CD4-positive, alpha-beta T cell treated with Interleukin-1 beta for 1 hour (primary cell): ENCODE measurements around the gene GLIPR1L2.

Experiments used
- DNase-seq, 2 donors: peaks; one replicate each; pipeline ENCODE4 v3.0.0-alpha.2; 2020 to 2022

The GLIPR1L2 gene

DNA sequence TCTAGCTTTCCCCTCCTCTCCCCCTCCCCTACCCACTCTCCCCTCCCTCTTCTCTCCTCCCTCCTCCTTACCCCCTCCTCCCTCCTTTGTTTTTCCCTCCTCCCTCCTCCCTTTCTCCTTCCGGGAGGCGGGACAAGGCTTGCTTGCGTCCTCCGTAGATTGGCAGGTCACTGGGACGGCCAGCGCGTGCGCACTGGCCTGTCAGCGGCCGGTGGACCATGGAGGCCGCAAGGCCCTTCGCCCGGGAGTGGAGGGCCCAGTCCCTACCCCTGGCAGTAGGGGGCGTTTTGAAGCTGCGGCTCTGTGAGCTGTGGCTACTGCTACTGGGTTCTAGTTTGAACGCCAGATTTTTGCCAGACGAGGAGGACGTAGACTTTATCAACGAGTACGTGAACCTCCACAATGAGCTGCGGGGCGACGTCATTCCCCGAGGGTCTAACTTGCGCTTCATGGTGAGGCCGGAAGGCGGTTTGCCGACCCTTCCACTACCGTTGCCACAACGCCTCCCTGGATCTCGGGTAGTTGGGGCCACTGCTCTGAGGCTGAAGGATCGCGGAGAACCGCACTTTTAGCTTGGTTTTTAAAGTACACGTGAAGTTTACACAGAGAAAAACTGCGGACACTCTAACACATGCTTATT lies at the start of gene GLIPR1L2:
TSS of gene GLIPR1L2 (plus strand) at position 191 of the 640 bp plus-strand sequence. CDS start at position 219, 28 bp downstream.
- DNase-seq: peak; percentile 95 to 96

DNA sequence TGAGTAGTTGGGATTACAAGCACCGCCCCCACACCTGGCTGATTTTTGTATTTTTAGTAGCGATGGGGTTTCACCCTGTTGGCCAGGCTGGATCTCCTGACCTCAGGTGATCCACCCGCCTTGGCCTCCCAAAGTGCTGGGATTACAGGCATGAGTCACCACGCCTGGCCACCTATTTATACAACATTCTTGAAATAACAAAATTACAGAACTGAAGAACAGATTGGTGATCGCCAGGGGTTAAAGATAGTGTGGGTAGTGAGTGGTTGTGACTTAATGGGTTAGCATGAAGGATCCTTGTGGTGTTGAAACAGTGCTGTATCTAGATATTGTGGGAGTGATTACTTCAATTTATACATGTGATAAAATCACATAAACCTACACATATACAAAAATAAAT lies 49.0 kb upstream of the GLIPR1L2 start:
- DNase-seq: no peak

- DNase-seq: no peak
These were observed 45.4 kb upstream of the GLIPR1L2 start for GRCh38 chr12:75345531-75345930.

- peak in 1 of 2 donors; percentile 9 for DNase-seq
These were observed 44.7 kb upstream of the GLIPR1L2 start for GRCh38 chr12:75346215-75346614.

- no peak for DNase-seq
These were observed 40.9 kb upstream of the GLIPR1L2 start for GRCh38 chr12:75349946-75350345.

DNA sequence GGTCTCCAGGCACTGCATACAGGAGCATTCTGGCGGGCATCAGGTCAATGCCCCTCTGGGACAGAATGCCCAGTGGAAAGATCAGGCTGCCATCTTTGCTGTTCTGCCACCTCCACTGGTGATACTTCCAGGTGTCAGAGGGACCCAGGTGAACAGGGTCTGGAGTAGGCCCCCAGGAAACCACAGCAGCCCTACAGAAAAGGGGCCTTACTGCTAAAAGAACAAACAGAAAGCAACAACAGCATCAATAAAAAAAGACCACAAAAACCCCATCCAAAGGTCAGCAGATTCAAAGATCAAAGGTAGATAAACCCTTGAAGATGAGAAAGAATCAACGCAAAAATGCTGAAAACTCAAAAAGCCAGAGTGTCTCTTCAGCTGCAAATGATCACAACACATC lies 40.5 kb upstream of the GLIPR1L2 start:
- DNase-seq: no peak

DNA sequence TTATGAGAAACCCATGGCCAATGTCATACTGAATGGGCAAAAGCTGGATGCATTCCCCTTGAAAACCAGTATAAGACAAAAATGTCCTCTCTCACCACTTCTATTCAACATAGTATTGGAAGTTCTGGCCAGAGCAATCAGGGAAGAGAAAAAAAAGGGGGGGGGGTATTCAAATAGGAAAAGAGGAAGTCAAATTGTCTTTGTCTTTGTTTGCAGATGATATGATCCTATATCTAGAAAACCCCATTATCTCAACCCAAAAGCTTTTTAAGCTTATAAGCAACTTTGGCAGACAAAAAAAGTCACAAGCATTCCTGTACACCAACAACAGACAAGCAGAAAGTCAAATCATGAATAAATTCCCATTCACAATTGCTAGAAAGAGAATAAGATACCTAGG lies 36.9 kb upstream of the GLIPR1L2 start:
- no peak for DNase-seq

GRCh38 chr12:75360920-75361319 lies 30.0 kb upstream of the GLIPR1L2 start:
- no peak for DNase-seq

DNA sequence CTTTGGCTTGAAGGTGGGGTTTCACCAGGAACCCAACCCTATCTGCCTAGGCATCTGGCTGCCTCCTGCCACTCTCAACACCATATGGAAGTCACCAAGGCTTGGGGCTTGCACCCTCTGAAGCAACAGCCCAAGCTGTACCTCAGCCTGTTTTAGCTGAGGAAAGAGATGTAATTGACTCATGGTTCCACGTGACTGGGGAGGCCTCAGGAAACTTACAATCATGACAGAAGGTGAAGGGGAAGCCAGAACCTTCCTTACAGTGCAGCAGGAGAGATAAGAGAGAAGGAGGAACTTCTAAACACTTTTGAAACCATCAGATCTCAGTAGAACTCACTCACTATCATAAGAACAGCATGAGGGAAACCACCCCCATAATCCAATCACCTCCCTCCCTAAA lies 29.5 kb upstream of the GLIPR1L2 start:
- DNase-seq: no peak

- DNase-seq: no peak
These were observed 26.0 kb upstream of the GLIPR1L2 start for GRCh38 chr12:75364919-75365318.

- no peak for DNase-seq
These were observed 24.3 kb upstream of the GLIPR1L2 start for GRCh38 chr12:75366629-75367028.

- no peak for DNase-seq
These were observed 15.9 kb upstream of the GLIPR1L2 start for GRCh38 chr12:75374971-75375370.

DNA sequence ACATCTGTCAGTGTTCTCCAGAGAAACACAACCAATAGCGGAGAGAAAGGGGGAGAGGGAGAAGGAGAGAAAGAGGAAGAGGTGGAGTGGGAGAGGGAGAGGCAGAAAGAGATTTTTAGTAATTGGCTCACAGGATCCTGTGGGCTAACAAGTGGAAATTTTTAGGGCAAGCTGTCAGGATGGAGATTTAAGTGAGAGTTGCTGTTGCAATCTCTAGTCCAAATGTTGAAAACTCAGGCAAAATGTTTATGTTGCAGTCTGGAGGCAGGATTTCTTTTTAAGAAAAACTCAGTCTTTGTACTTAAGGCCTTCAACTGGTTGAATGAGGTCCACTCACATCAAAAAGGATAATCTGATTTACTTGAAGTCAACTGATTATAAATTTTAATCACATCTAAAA lies 12.5 kb upstream of the GLIPR1L2 start:
- DNase-seq: no peak

DNA sequence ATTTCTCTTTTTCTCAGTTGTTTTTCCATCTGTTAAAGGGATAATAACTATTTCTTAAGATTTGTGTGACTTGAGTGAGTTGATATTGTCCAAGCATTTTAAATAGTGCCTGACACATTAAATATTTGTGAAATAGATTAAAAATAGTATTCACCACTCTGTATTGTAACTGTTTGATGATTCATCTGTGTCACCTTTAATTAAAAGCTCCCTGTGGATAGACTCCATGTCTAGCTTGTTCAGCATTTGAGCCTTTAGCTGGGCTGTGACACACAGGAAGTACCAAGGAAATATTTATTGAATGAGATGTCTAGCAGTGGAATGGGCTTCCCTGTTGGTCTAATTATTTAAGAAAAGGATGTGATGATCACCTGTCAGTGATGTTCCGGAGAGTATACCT lies 1.8 kb upstream of the GLIPR1L2 start:
- DNase-seq: no peak

DNA sequence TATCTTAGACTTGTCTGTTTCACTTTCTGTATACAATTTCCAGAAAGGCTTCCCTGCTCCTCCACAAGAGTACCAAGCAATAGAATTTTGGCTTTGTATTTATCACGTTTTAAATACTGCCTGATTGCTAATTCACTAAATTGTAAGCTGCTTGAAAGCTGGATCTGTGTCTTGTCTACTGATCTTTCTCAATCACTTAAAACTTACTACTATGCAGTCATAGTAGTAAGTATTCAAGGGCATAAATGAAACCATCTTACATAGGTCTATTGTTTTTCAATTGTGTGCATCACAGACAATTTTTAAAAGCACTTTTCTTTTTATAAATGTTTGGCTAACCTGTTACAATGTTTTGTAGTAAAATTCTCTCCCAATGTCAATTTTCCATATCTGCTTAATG lies 1.2 kb upstream of the GLIPR1L2 start:
- no peak for DNase-seq

DNA sequence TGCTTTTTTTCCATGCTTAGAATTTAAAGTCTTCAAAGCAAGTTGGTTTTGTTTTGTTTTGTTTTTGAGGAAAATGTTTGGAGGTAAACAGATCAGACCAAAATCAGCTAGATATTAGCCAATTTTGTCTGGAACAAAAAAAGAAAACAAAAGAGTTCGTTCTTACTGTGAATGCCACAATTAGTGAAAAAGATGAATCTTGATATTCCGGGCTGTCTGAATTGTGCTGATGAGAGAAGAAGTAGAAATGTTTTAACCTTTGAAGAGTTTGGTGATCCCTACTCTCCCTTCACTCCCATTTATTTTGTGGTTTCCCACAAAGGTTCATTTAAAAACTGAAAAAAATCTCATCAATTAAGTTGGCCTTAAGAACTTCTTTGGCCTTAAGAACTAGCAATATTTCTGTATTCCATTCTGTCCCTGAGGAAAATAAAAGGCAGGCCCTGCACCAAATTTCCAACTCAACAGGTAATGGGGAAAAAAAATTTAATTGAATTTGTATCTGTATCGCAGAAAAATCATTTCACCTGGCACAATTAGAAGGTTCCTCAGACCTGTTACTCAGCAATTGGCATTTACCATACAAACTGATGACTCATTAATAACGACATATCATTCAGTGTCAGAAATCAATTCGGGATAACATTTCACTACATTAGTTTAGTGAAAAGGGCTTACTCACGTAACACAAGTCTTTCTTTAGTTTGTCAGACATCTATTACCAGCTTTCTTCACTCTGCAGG lies 562 bp upstream of the GLIPR1L2 start:
- DNase-seq: no peak

GRCh38 chr12:75404231-75404630 lies 13.3 kb downstream of the GLIPR1L2 start:
- DNase-seq: no peak

DNA sequence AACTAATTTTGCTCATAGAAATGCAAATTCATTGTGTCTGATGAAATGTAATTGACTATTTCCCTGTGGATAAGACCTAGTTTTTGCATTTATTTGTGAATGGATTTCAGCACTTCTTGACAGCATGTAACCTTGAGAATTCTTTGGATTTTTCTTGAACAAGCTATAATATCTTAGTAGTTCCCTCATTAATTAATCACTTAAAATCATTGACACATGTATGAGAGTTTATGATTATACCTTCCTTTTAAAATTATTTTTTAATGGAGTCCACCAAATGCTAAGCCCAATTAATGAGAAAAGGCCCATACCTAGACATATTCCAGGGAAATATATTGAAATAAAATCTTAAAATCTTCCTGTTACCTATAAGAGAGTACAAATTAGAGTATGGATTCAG lies 16.8 kb downstream of the GLIPR1L2 start:
- no peak for DNase-seq

- DNase-seq: no peak
These were observed 18.9 kb downstream of the GLIPR1L2 start for GRCh38 chr12:75409830-75410229.

GRCh38 chr12:75414671-75415070 lies 23.8 kb downstream of the GLIPR1L2 start:
- DNase-seq: no peak

- no peak for DNase-seq
These were observed 29.0 kb downstream of the GLIPR1L2 start for GRCh38 chr12:75419841-75420240.

DNA sequence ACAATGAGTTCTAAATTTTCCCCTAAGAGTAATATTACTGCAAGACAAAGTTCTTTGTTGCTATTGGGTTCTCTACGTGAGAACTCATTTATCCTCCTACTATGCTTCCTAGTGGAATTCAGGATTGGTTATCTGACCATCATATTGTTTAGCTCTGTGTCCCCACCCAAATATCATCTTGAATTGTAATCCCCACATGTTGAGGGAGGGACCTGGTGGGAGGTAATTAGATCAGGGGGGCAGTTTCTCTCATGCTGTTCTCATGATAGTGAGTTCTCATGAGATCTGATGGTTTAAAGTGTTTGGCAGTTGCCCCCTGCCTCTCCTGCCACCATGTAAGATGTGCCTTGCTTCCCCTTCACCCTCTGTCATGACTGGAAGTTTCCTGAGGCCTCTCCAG lies 36.6 kb downstream of the GLIPR1L2 start:
- no peak for DNase-seq

DNA sequence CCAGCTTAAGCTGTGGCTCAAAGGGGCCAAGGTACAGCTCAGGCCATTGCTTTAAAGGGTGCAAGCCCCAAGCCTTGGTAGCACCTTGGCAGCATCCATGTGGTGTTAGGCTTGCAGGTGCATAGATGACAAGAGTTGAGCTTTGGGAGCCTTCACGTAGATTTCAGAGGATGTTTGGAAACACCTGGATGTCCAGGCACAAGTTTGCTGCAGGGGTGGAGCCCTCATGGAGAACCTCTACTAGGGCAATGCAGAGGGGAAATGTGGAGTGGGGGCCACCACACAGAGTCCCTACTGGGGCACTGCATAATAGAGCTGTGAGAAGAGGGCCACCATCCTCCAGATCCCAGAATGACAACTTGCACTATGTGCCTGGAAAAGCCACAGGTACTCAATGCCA lies 37.9 kb downstream of the GLIPR1L2 start:
- no peak for DNase-seq

DNA sequence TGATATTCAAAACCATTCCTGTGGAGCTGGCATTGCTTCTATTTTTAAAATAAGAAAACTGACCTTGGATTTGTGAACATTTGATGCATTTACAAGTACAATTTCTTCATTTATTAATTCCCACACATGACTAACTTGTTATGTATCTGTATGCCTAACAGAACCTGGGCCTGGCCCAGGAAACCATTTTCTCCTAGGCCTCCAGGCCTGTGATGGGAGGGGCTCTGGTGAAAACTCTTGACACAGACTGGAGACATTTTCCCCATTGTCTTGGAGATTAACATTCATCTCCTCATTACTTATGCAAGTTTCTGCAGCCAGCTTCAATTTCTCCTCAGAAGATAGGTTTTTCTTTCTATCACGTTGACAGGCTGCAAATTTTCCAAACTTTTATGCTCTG lies 42.0 kb downstream of the GLIPR1L2 start:
- no peak for DNase-seq

DNA sequence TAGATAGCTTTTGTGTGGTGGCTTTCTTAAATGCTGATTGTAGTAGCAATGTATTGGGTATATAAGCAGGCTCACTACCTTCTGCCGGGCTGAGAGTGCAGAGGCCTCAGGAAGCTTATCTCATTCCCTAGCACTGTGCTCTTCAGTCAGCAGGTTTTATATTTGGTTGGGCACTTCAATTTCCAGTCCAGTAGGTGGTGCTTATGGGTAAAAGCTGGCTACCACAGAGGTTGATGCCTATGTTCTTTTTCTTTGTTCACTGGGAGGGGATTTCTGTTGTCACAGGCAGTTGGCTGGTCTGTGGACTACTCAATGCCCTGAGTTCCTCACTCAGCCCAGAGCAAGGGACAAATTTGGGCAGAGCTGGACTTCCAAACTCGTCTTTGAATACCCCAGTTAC lies 46.7 kb downstream of the GLIPR1L2 start:
- peak; percentile 37 to 62 for DNase-seq
